ENCODE results near the gene RBMS3.

- peak; percentile 50 for TF ChIP-seq CTCF (conservative IDR thresholded peaks at IDR 0.05; ENCODE audit: low read depth, low read length)
- no peak for TF ChIP-seq EZH2 (IDR thresholded peaks at IDR 0.05; ENCODE audit: borderline replicate concordance, low read depth, low read length, poor library complexity, severe bottlenecking)
Observed at GRCh38 chr3:29668728-29669127, 387.9 kb downstream of the RBMS3 start.

All from A673 (cell line).